Osteoblast (primary cell): ENCODE results near the gene PTK6. TPM values are rescaled to one million over a fixed set of nuclear protein-coding genes. Genes with fewer than 3 reads are reported as not detected.

Source experiments
- DNase-seq: peaks from one replicate; pipeline ENCODE4 v3.0.0; 2011; ENCODE audit warnings: low spot score, mixed read lengths; ENCODE audit not compliant: insufficient read length; ENCODE audit errors: missing footprints
- H2AFZ ChIP-seq: 2 replicates; pipeline ENCODE4 v1.6.0; 2011; ENCODE audit warnings: mild to moderate bottlenecking, low read length
- H3K27ac ChIP-seq: 2 replicates; pipeline ENCODE4 v1.5.1; 2011; ENCODE audit warnings: mild to moderate bottlenecking, low read depth, low read length, moderate library complexity
- H3K27me3 ChIP-seq: 2 replicates; pipeline ENCODE4 v1.6.0; 2012; ENCODE audit warnings: mild to moderate bottlenecking, control low read depth, inconsistent platforms, low read length, moderate library complexity; ENCODE audit not compliant: insufficient read depth
- H3K36me3 ChIP-seq: 2 replicates; pipeline ENCODE4 v1.5.1; 2011; ENCODE audit warnings: mild to moderate bottlenecking, low read length, control low read depth, moderate library complexity; ENCODE audit not compliant: insufficient read depth
- H3K4me1 ChIP-seq: 2 replicates; pipeline ENCODE4 v1.5.1; 2011; ENCODE audit warnings: mild to moderate bottlenecking, low read length, control low read depth, moderate library complexity; ENCODE audit not compliant: insufficient read depth
- H3K4me2 ChIP-seq: 2 replicates; pipeline ENCODE4 v1.6.0; 2011; ENCODE audit warnings: mild to moderate bottlenecking, low read length; ENCODE audit not compliant: insufficient read depth
- H3K4me3 ChIP-seq: fragments of 200-600 bp; sonication (generic); 3 replicates; pipeline ENCODE4 v1.5.1; 2012; ENCODE audit warnings: mild to moderate bottlenecking, low read length, inconsistent platforms; ENCODE audit not compliant: insufficient read depth
- H3K79me2 ChIP-seq: 2 replicates; pipeline ENCODE4 v1.6.0; 2012; ENCODE audit warnings: mild to moderate bottlenecking, low read length, control low read depth, inconsistent platforms; ENCODE audit not compliant: insufficient read depth
- H3K9me3 ChIP-seq: 2 replicates; pipeline ENCODE4 v1.5.1; 2011; ENCODE audit warnings: low read depth, low read length, control low read depth
- H4K20me1 ChIP-seq: 2 replicates; pipeline ENCODE4 v1.6.0; 2012; ENCODE audit warnings: mild to moderate bottlenecking, low read length, control low read depth; ENCODE audit not compliant: insufficient read depth
- CTCF ChIP-seq: IDR thresholded peaks from 2 replicates; pipeline ENCODE4 v1.5.1; 2011; ENCODE audit warnings: mild to moderate bottlenecking, low read depth, low read length, moderate library complexity; ENCODE audit errors: extremely low read depth
- total RNA-seq: library from RNA; depleted of rRNA; stranded (reverse); fragments of >200 nt; gene quantifications from 2 replicates; pipeline ENCODE4 v1.2.3, GENCODE V29; 2012

Gene PTK6
- total RNA-seq, 1 donor: not detected

DNA sequence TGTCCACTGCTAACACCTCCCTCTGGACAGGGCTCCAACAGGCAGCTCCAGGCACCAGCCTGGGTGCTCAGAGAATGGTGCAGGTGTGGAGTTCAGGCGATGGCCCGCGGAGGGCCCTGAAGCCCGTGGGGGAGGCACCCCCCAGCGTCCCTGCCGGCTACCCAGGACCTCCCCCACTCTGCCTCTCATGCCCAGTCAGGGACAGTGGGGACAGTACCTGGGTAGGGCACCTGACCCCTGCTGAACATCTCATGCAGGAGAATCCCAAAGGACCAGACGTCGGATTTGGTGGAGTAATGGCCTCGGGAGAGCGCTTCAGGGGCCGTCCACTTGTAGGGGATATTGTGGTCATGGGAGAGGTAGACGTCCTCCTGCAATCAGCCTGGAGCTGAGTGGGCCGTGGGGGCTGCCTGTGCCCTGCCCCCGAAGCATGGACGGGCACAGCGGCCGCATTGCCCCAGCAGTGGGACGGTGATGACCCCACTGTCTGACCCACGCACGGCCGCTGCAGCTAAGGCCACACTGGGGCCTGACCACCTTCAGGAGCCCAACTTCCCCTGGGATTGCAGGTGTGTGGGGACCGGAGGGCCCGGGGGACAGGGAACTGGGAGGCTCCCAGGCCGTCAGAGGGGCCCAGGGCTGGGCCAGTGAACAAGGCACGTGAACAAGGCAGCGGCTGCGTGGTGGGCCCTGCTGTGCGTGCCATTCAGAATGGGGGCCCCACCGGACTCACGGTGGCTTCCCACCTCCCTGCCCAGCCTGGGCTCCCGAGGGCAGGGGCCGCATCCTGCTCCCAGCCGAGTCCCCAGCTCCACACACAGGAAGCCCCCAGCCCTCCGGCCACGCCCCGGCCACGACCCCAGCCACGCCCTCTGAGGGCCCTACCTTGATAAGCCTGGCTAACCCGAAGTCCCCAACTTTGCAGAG is 7.1 kb downstream of the PTK6 start:
- Histone ChIP-seq H3K79me2 (no peaks in the 10 kb centered on the region), H3K27me3 (peaks cover 9% of the 10 kb centered on the region), H4K20me1 (peaks cover 7% of the 10 kb centered on the region), H3K36me3 (no peaks in the 10 kb centered on the region), H3K4me3 (no peak overlapping the region), H3K9me3 (no peaks in the 10 kb centered on the region), H3K4me1 (no peaks in the 10 kb centered on the region), H2AFZ (no peak overlapping the region), H3K4me2 (no peak overlapping the region), H3K27ac (no peak overlapping the region)
- DNase-seq: peak; percentile 69
- no peak for TF ChIP-seq CTCF

- no peaks in the 10 kb centered on the region for H3K9me3 ChIP-seq
- no peaks in the 10 kb centered on the region for H3K79me2 ChIP-seq
- no peak overlapping the region for H3K4me3 ChIP-seq
- no peak overlapping the region for H2AFZ ChIP-seq
- H3K27ac ChIP-seq: no peak overlapping the region
- DNase-seq: peak; percentile 88
- no peaks in the 10 kb centered on the region for H3K36me3 ChIP-seq
- H3K27me3 ChIP-seq: peaks cover 1% of the 10 kb centered on the region
- no peak for TF ChIP-seq CTCF
- H3K4me1 ChIP-seq: no peaks in the 10 kb centered on the region
- peaks cover 8% of the 10 kb centered on the region for H4K20me1 ChIP-seq
- H3K4me2 ChIP-seq: no peak overlapping the region
Observed at GRCh38 chr20:63529180-63529860, 7.9 kb downstream of the PTK6 start.

DNA sequence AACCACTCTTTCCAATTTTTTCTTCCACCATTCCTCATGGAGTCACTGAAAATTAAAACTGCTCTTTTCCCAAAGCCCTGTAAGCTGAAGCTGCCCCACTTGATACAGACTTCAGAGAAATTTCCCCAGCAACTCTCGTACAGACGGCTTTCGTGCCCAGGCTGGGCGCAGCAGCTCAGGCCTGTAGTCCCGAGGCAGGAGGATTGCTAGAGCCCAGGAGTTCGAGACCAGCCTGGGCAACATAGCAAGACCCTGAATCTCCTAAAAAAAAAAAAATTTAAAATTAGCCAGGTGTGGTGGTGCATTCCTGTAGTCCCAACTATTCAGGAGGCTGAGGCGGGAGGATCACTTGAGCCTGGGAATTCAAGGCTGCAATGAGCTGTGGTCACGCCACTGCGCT is 10.0 kb downstream of the PTK6 start:
- Histone ChIP-seq H2AFZ (no peak overlapping the region), H3K4me2 (no peak overlapping the region), H3K79me2 (peaks cover 3% of the 10 kb centered on the region), H3K9me3 (no peaks in the 10 kb centered on the region), H3K4me1 (peaks cover 5% of the 10 kb centered on the region), H3K4me3 (no peak overlapping the region), H3K27me3 (no peaks in the 10 kb centered on the region), H3K36me3 (peaks cover 15% of the 10 kb centered on the region), H4K20me1 (peaks cover 26% of the 10 kb centered on the region), H3K27ac (no peak overlapping the region)
- TF ChIP-seq CTCF: no peak
- DNase-seq: peak; percentile 76

- Histone ChIP-seq H2AFZ (no peak overlapping the region), H3K36me3 (peaks cover 19% of the 10 kb centered on the region), H3K79me2 (peaks cover 13% of the 10 kb centered on the region), H3K4me2 (no peak overlapping the region), H4K20me1 (peaks cover 36% of the 10 kb centered on the region), H3K27ac (no peak overlapping the region), H3K27me3 (no peaks in the 10 kb centered on the region), H3K4me1 (peaks cover 12% of the 10 kb centered on the region), H3K4me3 (no peak overlapping the region), H3K9me3 (no peaks in the 10 kb centered on the region)
- DNase-seq: no peak
- TF ChIP-seq CTCF: no peak
Observed at GRCh38 chr20:63525971-63526370, 11.2 kb downstream of the PTK6 start.
